ENCODE measurements around the gene ARHGAP29.

GRCh38 chr1:94282143-94282711, 44.8 kb upstream of the ARHGAP29 start:
- TF ChIP-seq POLR2AphosphoS5 (IDR thresholded peaks at IDR 0.05; ENCODE audit: low read depth) (no peak), EZH2 (IDR thresholded peaks at IDR 0.05; ENCODE audit: low read depth, unreplicated experiment) (no peak), EZH2phosphoT487 (IDR thresholded peaks at IDR 0.05; ENCODE audit: unreplicated experiment) (no peak), ZNF114 (CRISPR knock-in tag; IDR thresholded peaks at IDR 0.05) (no peak)
- TF ChIP-seq, protein P1, sequence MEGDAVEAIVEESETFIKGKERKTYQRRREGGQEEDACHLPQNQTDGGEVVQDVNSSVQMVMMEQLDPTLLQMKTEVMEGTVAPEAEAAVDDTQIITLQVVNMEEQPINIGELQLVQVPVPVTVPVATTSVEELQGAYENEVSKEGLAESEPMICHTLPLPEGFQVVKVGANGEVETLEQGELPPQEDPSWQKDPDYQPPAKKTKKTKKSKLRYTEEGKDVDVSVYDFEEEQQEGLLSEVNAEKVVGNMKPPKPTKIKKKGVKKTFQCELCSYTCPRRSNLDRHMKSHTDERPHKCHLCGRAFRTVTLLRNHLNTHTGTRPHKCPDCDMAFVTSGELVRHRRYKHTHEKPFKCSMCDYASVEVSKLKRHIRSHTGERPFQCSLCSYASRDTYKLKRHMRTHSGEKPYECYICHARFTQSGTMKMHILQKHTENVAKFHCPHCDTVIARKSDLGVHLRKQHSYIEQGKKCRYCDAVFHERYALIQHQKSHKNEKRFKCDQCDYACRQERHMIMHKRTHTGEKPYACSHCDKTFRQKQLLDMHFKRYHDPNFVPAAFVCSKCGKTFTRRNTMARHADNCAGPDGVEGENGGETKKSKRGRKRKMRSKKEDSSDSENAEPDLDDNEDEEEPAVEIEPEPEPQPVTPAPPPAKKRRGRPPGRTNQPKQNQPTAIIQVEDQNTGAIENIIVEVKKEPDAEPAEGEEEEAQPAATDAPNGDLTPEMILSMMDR (conservative IDR thresholded peaks at IDR 0.05; ENCODE audit: low read depth in 2 of 2), result no peak

Data from GM23338 (cell line).